GM23338 (cell line): Measurements from ENCODE around the gene CMYA5. TPM values are rescaled to one million over a fixed set of nuclear protein-coding genes. Genes with fewer than 3 reads are reported as not detected.

Experiments used
- ATAC-seq: fragments of 200-7000 bp; cut with Tn5 transposase; 3 replicates; pipeline ENCODE4 v1.9.1; 2020
- DNase-seq: peaks from one replicate; pipeline ENCODE4 v3.0.0-alpha.2; 2015; ENCODE audit warnings: low spot score
- H2AFZ ChIP-seq: fragments of 200-600 bp; sonication (generic); 2 replicates; pipeline ENCODE4 v1.8.0; 2016; ENCODE audit warnings: antibody characterized with exemption, mild to moderate bottlenecking, moderate library complexity
- H3F3A ChIP-seq: fragments of 200-600 bp; sonication (generic); replicated peaks from 2 replicates; pipeline ENCODE4 v1.8.0; 2017; ENCODE audit warnings: antibody characterized with exemption, mixed run types, low read depth
- H3K27ac ChIP-seq: fragments of 200-600 bp; sonication (generic); 2 replicates; pipeline ENCODE4 v1.6.1; 2016; ENCODE audit warnings: low read depth
- H3K27me3 ChIP-seq: fragments of 200-600 bp; sonication (generic); 2 replicates; pipeline ENCODE4 v1.8.0; 2016; ENCODE audit warnings: mild to moderate bottlenecking, mixed run types, moderate library complexity; ENCODE audit not compliant: insufficient read depth
- H3K36me3 ChIP-seq: fragments of 200-600 bp; sonication (generic); 2 replicates; pipeline ENCODE4 v1.8.0; 2016; ENCODE audit warnings: mild to moderate bottlenecking; ENCODE audit not compliant: insufficient read depth
- H3K4me1 ChIP-seq: fragments of 200-600 bp; sonication (generic); 2 replicates; pipeline ENCODE4 v1.8.0; 2016; ENCODE audit warnings: mild to moderate bottlenecking, moderate library complexity; ENCODE audit not compliant: insufficient read depth
- H3K4me2 ChIP-seq: fragments of 200-600 bp; sonication (generic); 2 replicates; pipeline ENCODE4 v1.7.1; 2017; ENCODE audit warnings: mixed run types
- H3K4me3 ChIP-seq: fragments of 200-600 bp; sonication (generic); 2 replicates; pipeline ENCODE4 v1.6.1; 2016; ENCODE audit warnings: mixed run types
- H3K79me2 ChIP-seq: fragments of 200-600 bp; sonication (generic); replicated peaks from 2 replicates; pipeline ENCODE4 v1.8.0; 2017; ENCODE audit warnings: mild to moderate bottlenecking; ENCODE audit not compliant: insufficient read depth
- H3K9me2 ChIP-seq: fragments of 200-600 bp; sonication (generic); 2 replicates; pipeline ENCODE4 v1.8.0; 2017; ENCODE audit not compliant: insufficient read depth
- H4K20me1 ChIP-seq: fragments of 200-600 bp; sonication (generic); replicated peaks from 2 replicates; pipeline ENCODE4 v1.8.0; 2017; ENCODE audit warnings: mild to moderate bottlenecking; ENCODE audit not compliant: insufficient read depth
- H3K27ac Mint-ChIP-seq: 2 replicates; pipeline ENCODE4 v1.8.0; 2020; ENCODE audit warnings: inconsistent platforms, mild to moderate bottlenecking, moderate library complexity, mixed read lengths
- H3K27me3 Mint-ChIP-seq: 3 replicates; pipeline ENCODE4 v1.8.0; 2022; ENCODE audit warnings: low read depth, mild to moderate bottlenecking, moderate library complexity, mixed read lengths, inconsistent platforms; ENCODE audit not compliant: insufficient read depth, poor library complexity
- H3K36me3 Mint-ChIP-seq: 3 replicates; pipeline ENCODE4 v1.8.0; 2021; ENCODE audit warnings: low read depth, mild to moderate bottlenecking, inconsistent platforms, moderate library complexity, mixed read lengths
- H3K4me1 Mint-ChIP-seq: 3 replicates; pipeline ENCODE4 v1.8.0; 2020; ENCODE audit warnings: mild to moderate bottlenecking, inconsistent platforms, mixed read lengths
- H3K4me3 Mint-ChIP-seq: 3 replicates; pipeline ENCODE4 v1.8.0; 2021; ENCODE audit warnings: moderate library complexity, mild to moderate bottlenecking, inconsistent platforms, mixed read lengths
- H3K9me3 Mint-ChIP-seq: 3 replicates; pipeline ENCODE4 v1.8.0; 2020; ENCODE audit warnings: moderate library complexity, mild to moderate bottlenecking, inconsistent platforms, mixed read lengths
- CTCF ChIP-seq, 2 experiments: fragments of 200-600 bp in 1 of 2; sonication (generic) in 1 of 2; conservative IDR thresholded peaks; 2 replicates each; pipeline versions ENCODE4 v1.5.1 to v1.6.1; 2016 to 2017; ENCODE audit warnings: antibody characterized with exemption in 2 of 2, low read depth in 2 of 2, mild to moderate bottlenecking in 2 of 2, moderate library complexity in 1 of 2
- ETS1 ChIP-seq: IDR thresholded peaks from 2 replicates; pipeline ENCODE4 v1.6.1; 2016; ENCODE audit warnings: antibody characterized with exemption
- EZH2 ChIP-seq: fragments of 200-600 bp; sonication (generic); IDR thresholded peaks from one replicate; pipeline ENCODE4 v1.8.0; 2017; ENCODE audit warnings: antibody characterized with exemption, mild to moderate bottlenecking, low read depth; ENCODE audit not compliant: unreplicated experiment
- EZH2phosphoT487 ChIP-seq: fragments of 200-600 bp; sonication (generic); IDR thresholded peaks from one replicate; pipeline ENCODE4 v1.8.1; 2018; ENCODE audit warnings: antibody characterized with exemption; ENCODE audit not compliant: unreplicated experiment
- POLR2AphosphoS5 ChIP-seq: IDR thresholded peaks from 2 replicates; pipeline ENCODE4 v1.6.1; 2016; ENCODE audit warnings: antibody characterized with exemption, low read depth
- REST ChIP-seq: IDR thresholded peaks from one replicate; pipeline ENCODE4 v1.6.1; 2018; ENCODE audit warnings: antibody characterized with exemption; ENCODE audit not compliant: unreplicated experiment
- STAT1 ChIP-seq: IDR thresholded peaks from one replicate; pipeline ENCODE4 v1.6.1; 2016; ENCODE audit warnings: antibody characterized with exemption; ENCODE audit not compliant: unreplicated experiment
- ZNF462 ChIP-seq: fragments of 250-450 bp; sonication (Bioruptor Pico); IDR thresholded peaks from 2 replicates; pipeline ENCODE4 v1.5.0; 2020; ENCODE audit warnings: mild to moderate bottlenecking, moderate library complexity
- polyA plus RNA-seq: library from polyadenylated mRNA; unstranded; fragments of >200 nt; fragmentation: Nextera tagmentation; extraction: Ambion mirVana; gene quantifications from 2 replicates; pipeline ENCODE4 v1.2.1, GENCODE V29; 2016
- total RNA-seq: library from RNA; depleted of rRNA; stranded (reverse); fragments of >200 nt; shearing (Covaris generic); gene quantifications from 2 replicates; pipeline ENCODE4 v1.2.3, GENCODE V29; 2014

Gene CMYA5
- total and polyA plus RNA-seq, 2 experiments from 2014 or later: 0.45 to 0.49 TPM

- no peak for TF ChIP-seq REST
- no peak for TF ChIP-seq EZH2
- TF ChIP-seq POLR2AphosphoS5: no peak
- no peak for TF ChIP-seq CTCF (conservative IDR thresholded peaks at IDR 0.05; ENCODE audit: low read depth in 2 of 2)
- TF ChIP-seq ETS1: no peak
These were observed 48.7 kb downstream of the CMYA5 start (continued) for GRCh38 chr5:79738349-79738748.

- Mint-ChIP-seq H3K9me3 (no peaks in the 10 kb centered on the region), H3K27me3 (no peaks in the 10 kb centered on the region), H3K4me1 (peaks cover 35% of the 10 kb centered on the region), H3K36me3 (no peaks in the 10 kb centered on the region), H3K27ac (no peak overlapping the region), H3K4me3 (no peak overlapping the region)
- DNase-seq (no peak), ATAC-seq (no peak)
- H3K27me3 ChIP-seq: no peaks in the 10 kb centered on the region
- no peak overlapping the region for H3K27ac ChIP-seq
- H3F3A ChIP-seq: no peaks in the 10 kb centered on the region
- H3K4me1 ChIP-seq: peaks cover 16% of the 10 kb centered on the region
- H3K4me2 ChIP-seq: no peak overlapping the region
- H2AFZ ChIP-seq: no peak overlapping the region
- no peaks in the 10 kb centered on the region for H3K79me2 ChIP-seq
- H3K36me3 ChIP-seq: no peaks in the 10 kb centered on the region
- peaks cover 11% of the 10 kb centered on the region; the same call in 1 of the 2 replicates for H3K9me2 ChIP-seq
- no peaks in the 10 kb centered on the region for H4K20me1 ChIP-seq
- no peak overlapping the region for H3K4me3 ChIP-seq
- no peak for TF ChIP-seq REST
- TF ChIP-seq EZH2: no peak
- no peak for TF ChIP-seq EZH2phosphoT487
- no peak for TF ChIP-seq STAT1
- no peak for TF ChIP-seq ZNF462 (CRISPR knock-in tag)
These were observed 53.0 kb downstream of the CMYA5 start for GRCh38 chr5:79742549-79743136.
